ENCODE data around the gene ATP6V1E1.

ATP6V1E1 gene

DNA sequence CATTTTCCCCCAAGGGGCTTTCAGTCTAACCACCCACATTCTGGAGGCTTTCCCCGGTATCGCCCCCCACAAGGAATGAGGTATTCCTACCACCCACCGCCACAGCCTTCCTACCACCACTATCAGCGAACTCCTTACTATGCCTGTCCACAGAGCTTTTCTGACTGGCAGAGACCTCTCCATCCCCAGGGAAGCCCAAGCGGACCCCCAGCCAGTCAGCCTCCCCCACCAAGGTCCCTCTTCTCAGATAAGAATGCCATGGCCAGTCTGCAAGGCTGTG is 79.9 kb downstream of the ATP6V1E1 start:
- H3K4me3 ChIP-seq (ENCODE audit: low read depth, low read length), result no peak overlapping the region

DNA sequence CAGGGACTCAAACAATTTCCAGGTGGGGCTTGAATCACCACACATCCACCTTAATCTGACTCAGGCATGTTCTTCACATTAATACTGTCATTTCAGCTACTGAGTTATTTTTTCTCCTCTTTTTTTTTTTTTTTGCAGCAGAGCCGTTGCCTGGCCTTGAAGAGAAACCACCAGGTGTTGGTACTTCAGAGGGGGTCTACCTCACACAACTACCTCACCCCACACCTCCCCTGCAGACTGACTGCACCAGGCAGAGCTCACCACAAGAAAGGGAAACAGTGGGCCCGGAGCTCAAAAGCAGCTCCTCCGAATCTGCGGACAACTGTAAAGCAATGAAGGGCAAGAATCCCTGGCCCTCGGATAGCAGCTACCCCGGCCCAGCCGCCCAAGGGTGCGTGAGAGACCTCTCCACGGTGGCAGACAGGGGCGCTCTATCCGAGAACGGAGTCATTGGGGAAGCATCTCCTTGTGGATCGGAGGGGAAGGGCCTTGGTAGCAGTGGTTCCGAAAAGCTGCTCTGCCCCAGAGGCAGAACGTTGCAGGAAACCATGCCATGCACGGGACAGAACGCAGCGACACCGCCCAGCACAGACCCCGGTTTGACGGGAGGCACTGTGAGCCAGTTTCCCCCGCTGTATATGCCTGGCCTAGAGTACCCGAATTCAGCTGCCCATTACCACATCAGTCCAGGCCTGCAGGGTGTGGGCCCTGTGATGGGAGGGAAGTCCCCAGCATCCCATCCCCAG is 80.4 kb downstream of the ATP6V1E1 start:
- no peak overlapping the region for H3K4me3 ChIP-seq (ENCODE audit: low read depth, low read length)

DNA sequence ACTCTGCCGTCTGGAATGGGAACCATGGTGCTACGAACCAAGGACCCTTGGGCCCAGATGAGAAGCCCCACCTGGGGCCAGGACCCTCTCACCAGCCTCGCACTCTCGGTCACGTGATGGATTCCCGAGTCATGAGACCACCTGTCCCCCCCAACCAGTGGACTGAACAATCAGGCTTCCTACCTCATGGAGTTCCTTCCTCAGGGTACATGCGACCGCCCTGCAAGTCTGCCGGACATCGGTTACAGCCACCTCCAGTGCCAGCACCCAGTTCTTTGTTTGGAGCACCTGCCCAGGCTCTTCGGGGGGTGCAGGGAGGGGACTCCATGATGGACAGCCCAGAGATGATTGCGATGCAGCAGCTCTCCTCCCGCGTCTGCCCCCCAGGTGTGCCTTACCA is 86.1 kb downstream of the ATP6V1E1 start:
- no peak overlapping the region for H3K4me3 ChIP-seq (ENCODE audit: low read depth, low read length)
